Fibroblast of lung (primary cell): Measurements from ENCODE around the gene CDC6. TPM values are rescaled to one million over a fixed set of nuclear protein-coding genes. Genes with fewer than 3 reads are reported as not detected.

ENCODE experiments used
- polyA plus RNA-seq, 2 donors: library from polyadenylated mRNA; depleted of rRNA in 1 of 2; stranded (reverse) in 1 of 2; unstranded in 1 of 2; fragments of >200 nt; gene quantifications; 2 replicates each; pipeline ENCODE4 v1.2.1, GENCODE V29; 2011 to 2012; ENCODE audit warnings: missing spikeins in 1 of 2
- total RNA-seq: library from RNA; depleted of rRNA; stranded (reverse); fragments of >200 nt; gene quantifications from 2 replicates; pipeline ENCODE4 v1.2.1, GENCODE V29; 2014

Gene CDC6
- total and polyA plus RNA-seq, 2 donors (not counting 1 experiment from before 2014, with no cell fraction given) = 4.5 to 16.3 TPM

Other genes starting within 250 kb of the CDC6 start
- 25.1 and 31.1 TPM in 2 replicates for gene MED24, start 233.5 kb upstream of the CDC6 start, total RNA-seq
- gene MED24, start 233.5 kb upstream of the CDC6 start, polyA plus RNA-seq = 42.7 and 66.7 TPM in 2 replicates
- 49.8 and 52.8 TPM in 2 replicates for gene THRA, start 224.9 kb upstream of the CDC6 start, total RNA-seq
- 27.2 and 30.8 TPM in 2 replicates for gene THRA, start 224.9 kb upstream of the CDC6 start, polyA plus RNA-seq
- 1.8 and 5.3 TPM in 2 replicates for gene NR1D1, start 187.3 kb upstream of the CDC6 start, total RNA-seq
- gene NR1D1, start 187.3 kb upstream of the CDC6 start, polyA plus RNA-seq = 3.3 and 4.0 TPM in 2 replicates
- 43.9 and 52.4 TPM in 2 replicates for gene MSL1, start 165.9 kb upstream of the CDC6 start, total RNA-seq
- gene MSL1, start 165.9 kb upstream of the CDC6 start, polyA plus RNA-seq = 65.6 and 86.3 TPM in 2 replicates
- gene CASC3, start 147.3 kb upstream of the CDC6 start, total RNA-seq = 24.9 and 26.8 TPM in 2 replicates
- gene CASC3, start 147.3 kb upstream of the CDC6 start, polyA plus RNA-seq = 38.8 and 45.7 TPM in 2 replicates
- 1.2 and 1.3 TPM in 2 replicates for gene RAPGEFL1, start 110.4 kb upstream of the CDC6 start, total RNA-seq
- gene RAPGEFL1, start 110.4 kb upstream of the CDC6 start, polyA plus RNA-seq = 1.6 and 1.7 TPM in 2 replicates
- 4.6 and 7.6 TPM in 2 replicates for gene WIPF2, start 68.6 kb upstream of the CDC6 start, total RNA-seq
- 9.1 and 11.1 TPM in 2 replicates for gene WIPF2, start 68.6 kb upstream of the CDC6 start, polyA plus RNA-seq
- 7.8 and 10.5 TPM in 2 replicates for gene RARA, start 21.3 kb downstream of the CDC6 start, total RNA-seq
- gene RARA, start 21.3 kb downstream of the CDC6 start, polyA plus RNA-seq = 7.0 and 7.6 TPM in 2 replicates
- 3.9 and 4.3 TPM in 2 replicates for gene GJD3, start 76.9 kb downstream of the CDC6 start, total RNA-seq
- gene GJD3, start 76.9 kb downstream of the CDC6 start, polyA plus RNA-seq = 0.16 and 0.99 TPM in 2 replicates
- 4.9 and 41.6 TPM in 2 replicates for gene TOP2A, start 130.0 kb downstream of the CDC6 start, total RNA-seq
- gene TOP2A, start 130.0 kb downstream of the CDC6 start, polyA plus RNA-seq = 39.2 and 122 TPM in 2 replicates
- 312 and 436 TPM in 2 replicates for gene IGFBP4, start 155.6 kb downstream of the CDC6 start, total RNA-seq
- 685 and 1,130 TPM in 2 replicates for gene IGFBP4, start 155.6 kb downstream of the CDC6 start, polyA plus RNA-seq
- gene TNS4, start 213.7 kb downstream of the CDC6 start, total RNA-seq = under 0.01 TPM in 1 of 2 replicates, not detected in the other
- gene TNS4, start 213.7 kb downstream of the CDC6 start, polyA plus RNA-seq = 0.01 and 0.05 TPM in 2 replicates